Measurements from ENCODE around the gene ERRFI1.

DNA sequence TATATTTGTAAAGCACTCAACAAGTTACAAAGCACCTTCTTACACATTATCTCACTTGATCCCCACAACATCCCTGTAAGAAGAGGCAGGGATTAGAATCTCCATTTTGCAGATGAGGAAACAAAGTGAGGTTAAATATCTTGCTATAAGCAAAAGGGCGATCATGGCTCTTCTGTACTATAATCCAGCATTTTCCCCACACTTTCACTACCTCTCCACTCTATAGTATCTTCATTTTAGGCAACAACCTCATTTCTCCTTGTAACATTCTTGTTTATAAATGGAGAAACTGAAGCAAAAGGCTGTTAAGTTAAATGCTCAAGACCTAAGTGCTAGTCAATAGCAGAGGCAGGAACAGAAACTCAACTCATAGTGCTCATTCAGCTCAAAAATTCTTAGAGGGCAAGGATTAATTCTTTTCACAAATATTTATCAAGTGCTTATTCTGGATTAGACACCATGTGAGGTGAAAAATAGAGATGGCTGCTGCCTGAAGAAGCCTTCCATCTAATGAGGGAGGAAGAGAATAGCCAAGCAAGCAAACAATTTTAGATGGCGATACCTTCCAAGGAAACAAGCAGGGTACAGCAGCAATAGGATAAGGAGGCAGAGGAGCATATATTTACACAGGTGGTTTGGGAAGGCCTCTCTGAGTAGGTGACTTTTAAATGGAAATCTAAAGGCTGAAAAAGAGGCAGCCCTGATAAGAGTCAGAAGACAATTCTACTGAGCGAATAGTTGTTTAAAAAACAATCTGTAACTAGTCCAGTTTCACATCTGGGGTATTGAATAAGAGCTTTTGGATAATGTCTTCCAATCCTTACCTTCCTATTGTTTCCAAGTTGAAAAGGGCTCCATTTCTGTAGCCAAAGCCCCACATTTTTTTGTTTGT lies 3.5 kb downstream of the ERRFI1 start:
- no peak for TF ChIP-seq POLR2AphosphoS5 (IDR thresholded peaks at IDR 0.05; ENCODE audit: low read depth, low read length)
- no peak for TF ChIP-seq POLR2A (IDR thresholded peaks at IDR 0.05; ENCODE audit: low read depth, low read length)
- no peak for TF ChIP-seq TAF1 (IDR thresholded peaks at IDR 0.05; ENCODE audit: borderline replicate concordance, low read depth, low read length)

All from GM12892 (cell line).